GM19193 (cell line): ENCODE data around the gene NPIPB6.
"Not testable (repeated sequence)": the region's sequence is repeated elsewhere in the genome, so short reads cannot be mapped to it uniquely, and the experiment has no call there.

ENCODE experiments used
- POLR2A ChIP-seq: IDR thresholded peaks from 4 replicates; pipeline ENCODE4 v1.6.1; 2011; ENCODE audit not compliant: insufficient read depth, insufficient read length; ENCODE audit errors: extremely low read depth

Gene NPIPB6

DNA sequence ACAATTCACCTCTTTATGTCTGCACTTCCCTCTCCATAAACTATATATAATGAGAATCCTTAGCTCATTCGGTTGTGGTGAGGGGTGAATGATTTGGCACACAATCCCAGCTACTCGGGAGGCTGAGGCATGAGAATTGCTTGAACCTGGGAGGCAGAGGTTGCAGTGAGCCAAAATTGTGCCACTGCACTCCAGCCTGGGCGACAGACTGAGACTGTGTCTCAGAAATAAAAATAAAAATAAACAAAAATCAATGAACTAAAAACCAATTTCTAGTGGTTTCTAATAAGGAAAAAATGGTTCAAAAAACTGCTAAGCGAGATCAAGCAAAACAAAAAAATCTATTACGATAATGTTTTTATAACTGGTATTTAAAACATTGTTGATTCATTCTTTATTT, at the start of gene NPIPB6:
Gene NPIPB6 (minus strand): TSS at position 101 of the 400 bp plus-strand sequence. CDS start 686 bp downstream, outside the sequence.
- not testable (repeated sequence) for TF ChIP-seq POLR2A

DNA sequence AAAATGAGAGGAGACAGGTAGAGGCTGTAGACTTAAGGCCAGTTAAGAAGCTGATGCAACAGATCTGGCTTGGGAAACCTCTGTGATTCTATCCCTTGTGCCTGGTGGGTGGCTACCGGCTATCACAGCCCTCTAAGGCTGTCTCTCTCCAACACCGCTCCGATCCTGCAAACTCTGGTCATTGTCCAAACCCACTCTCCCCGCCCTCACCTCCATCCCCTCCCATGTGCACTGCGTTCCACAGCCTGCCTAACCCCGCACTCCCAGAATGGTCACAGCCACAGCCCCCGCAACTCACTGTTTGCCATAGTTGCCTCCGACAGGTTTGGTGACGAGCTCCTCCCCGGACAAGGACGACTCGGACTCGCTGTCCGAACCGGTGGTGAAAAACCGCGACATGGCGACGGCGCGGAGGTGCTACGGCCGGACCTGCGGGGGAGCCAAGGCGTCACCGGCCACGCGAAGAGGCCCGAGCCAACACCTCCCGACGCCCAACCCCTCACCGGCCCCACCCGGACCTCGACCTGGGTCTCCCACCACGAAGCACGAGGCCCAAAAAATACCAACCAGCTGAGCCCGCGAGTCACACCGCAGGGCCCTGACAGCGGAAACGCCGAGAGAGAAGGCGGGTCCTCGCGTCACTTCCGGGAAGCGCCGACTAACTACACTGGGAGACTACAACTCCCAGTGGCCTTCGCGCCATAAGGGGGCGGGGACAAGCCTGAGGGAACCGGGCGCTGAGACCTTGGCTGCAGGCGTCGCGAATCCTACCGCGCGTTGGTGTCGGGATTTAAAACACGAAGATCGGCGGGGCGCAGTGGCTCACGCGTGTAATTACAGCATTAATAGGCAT, 40.1 kb upstream of the NPIPB6 start, which contains the start of gene EIF3CL:
Gene EIF3CL (minus strand): TSS at position 622 of the 853 bp plus-strand sequence. CDS start 223 bp downstream, at position 399.
- not testable (repeated sequence) for TF ChIP-seq POLR2A

DNA sequence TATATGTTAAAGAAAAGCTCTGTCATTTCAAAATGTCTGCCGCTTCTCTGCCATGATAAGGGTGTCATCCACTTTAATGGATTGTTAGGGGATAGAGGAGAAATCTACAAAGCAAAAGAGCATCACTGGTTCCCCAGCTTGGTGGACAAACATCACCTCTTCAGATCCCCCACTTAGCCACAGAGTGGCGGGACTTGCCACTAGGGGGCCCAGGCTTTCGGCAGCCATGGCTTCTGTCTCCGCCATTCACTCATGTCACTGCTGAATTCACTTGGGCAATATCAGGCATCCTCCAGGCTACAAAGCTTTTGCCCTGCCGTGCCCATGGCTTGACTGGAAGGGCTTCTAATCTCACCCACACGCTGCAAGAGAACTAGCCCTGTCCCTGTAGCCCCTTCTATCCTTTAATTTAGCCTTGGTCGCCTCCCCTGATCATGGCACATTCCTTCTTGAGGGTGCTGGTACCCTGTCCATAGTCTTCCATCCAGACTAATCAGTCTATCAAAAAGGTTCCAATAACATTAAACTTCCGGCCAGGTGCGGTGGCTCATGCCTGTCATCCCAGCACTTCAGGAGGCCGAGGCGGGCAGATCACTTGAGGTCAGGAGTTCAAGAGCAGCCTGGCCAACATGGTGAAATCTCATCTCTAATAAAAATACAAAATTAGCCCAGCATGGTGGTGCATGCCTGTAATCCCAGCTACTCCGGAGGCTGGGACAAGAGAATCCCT, 36.3 kb downstream of the NPIPB6 start:
- no peak for TF ChIP-seq POLR2A

DNA sequence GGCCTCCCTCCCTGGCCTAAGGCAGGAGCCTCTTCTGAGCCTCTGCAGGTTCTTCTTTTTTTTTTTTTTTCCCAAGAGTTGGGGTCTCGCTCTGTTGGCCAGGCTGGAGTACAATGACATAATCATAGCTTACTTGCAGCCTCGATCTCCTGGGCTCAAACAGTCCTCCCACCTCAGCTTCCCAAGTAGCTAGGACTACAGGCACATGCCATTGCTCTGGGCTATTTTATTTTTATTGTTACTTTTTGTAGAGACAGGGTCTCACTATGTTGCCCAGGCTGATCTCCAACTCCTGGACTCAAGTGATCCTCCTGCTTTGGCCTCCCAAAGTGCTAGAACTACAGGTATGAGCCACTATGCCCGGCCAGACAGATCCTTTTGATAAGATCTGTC, 38.4 kb downstream of the NPIPB6 start:
- TF ChIP-seq POLR2A, result no peak

DNA sequence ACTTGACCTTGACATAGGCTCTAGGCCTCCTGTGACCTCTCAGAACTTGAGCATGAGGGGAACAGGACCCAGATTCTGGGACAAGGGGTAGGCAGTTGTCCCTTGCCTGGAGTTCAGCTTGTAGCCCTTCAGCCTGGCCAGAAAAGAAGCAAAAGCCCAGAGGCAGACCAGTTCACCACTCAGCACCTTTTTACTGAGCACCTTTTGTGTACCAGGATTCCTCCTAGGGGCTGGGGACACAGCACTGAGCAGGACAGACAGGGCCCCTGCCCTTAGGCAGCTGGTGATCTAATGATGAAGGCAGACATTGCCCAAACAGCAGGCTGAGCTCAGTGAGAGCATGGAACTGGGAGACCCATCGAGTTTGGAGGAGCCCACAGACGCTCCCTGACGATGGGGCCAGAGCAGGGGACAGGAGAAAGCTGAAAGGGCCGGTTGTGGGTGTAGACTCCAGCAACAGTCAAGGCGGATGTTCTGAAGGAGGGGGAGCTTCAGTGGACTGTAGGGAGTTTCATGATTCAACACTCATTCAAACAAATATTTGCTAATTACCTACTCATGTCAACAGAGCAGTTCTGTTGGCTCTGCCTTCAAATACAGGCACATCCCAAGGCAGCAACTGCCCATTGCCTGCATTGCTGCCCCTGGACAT, 38.9 kb downstream of the NPIPB6 start:
- TF ChIP-seq POLR2A, result no peak

- no peak for TF ChIP-seq POLR2A
These were observed 41.5 kb downstream of the NPIPB6 start for GRCh38 chr16:28321700-28322411.

GRCh38 chr16:28320741-28321140, 42.6 kb downstream of the NPIPB6 start:
- no peak for TF ChIP-seq POLR2A

DNA sequence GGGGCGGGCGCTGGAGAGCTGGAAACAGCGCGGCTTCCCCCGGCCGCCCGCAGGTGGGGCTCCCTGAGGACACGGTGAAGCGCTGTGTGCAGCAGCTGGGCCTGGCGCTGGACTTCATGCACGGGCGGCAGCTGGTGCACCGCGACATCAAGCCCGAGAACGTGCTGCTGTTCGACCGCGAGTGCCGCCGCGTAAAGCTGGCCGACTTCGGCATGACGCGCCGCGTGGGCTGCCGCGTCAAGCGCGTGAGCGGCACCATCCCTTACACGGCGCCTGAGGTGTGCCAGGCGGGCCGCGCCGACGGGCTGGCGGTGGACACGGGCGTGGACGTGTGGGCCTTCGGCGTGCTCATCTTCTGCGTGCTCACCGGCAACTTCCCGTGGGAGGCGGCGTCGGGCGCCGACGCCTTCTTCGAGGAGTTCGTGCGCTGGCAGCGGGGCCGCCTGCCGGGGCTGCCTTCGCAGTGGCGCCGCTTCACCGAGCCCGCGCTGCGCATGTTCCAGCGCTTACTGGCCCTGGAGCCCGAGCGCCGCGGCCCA, 43.2 kb downstream of the NPIPB6 start:
- no peak for TF ChIP-seq POLR2A

DNA sequence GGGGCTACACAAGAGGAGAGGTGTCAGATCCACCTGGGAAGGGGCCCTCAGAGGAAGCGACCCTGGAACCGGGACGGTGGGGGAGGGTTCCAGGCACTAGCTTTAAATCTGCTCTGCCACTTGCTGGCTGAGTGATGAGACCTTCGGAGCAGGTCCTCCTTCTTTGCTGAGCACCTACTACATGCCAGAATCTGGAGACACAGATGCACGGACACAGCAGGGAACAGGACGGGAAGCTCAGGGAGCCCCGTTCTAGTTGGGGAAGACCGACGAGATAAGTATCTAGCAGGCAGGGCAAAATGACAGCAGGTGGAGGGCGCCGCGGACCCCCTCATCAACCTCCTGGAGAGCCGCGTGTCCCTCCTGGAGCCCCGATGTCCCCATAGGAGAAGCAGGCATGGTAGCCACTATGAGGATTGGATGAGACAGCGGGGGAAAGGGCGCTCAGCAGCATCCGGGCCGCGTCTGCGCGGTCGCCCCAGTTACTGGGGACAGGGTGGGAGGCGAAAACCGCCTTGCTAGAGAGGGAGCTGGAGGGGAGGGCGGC, 43.8 kb downstream of the NPIPB6 start:
- TF ChIP-seq POLR2A, result no peak

- TF ChIP-seq POLR2A, result no peak
These were observed 45.1 kb downstream of the NPIPB6 start for GRCh38 chr16:28318042-28318744.

GRCh38 chr16:28317040-28317880, 46.0 kb downstream of the NPIPB6 start:
- TF ChIP-seq POLR2A, result no peak

- TF ChIP-seq POLR2A, result no peak
These were observed 47.3 kb downstream of the NPIPB6 start for GRCh38 chr16:28316054-28316453.

DNA sequence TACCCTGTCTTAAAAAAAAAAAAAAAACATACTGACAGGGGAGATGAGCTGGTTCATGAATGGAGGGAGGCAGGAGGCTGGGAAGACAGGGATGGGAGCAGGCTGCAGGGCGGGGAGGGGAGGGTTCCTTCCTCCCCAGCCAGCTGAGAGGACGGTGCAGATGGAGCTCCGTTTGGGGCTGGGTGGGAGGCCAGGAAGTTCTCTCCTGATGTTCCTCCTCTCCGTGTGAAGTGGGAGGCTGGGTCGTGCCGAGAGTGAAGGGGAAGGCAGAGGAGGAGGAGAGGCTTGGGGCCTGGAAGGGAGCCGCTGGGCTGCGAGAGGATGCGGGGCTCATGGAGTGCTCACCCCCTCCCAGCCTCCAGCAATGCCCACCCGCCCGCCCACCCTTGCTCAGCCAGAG, 49.7 kb downstream of the NPIPB6 start:
- TF ChIP-seq POLR2A, result no peak
